GM12892 (cell line): ENCODE results near the gene AFF3.

ENCODE experiments used
- POLR2A ChIP-seq: IDR thresholded peaks from 2 replicates; pipeline ENCODE4 v1.6.1; 2011; ENCODE audit warnings: low read depth, low read length, control low read depth
- POLR2AphosphoS5 ChIP-seq: IDR thresholded peaks from 2 replicates; pipeline ENCODE4 v1.6.1; 2011; ENCODE audit warnings: low read depth, low read length, control low read depth
- TAF1 ChIP-seq: IDR thresholded peaks from 2 replicates; pipeline ENCODE4 v1.6.1; 2011; ENCODE audit warnings: low read depth, mild to moderate bottlenecking, control low read depth, low read length, borderline replicate concordance

- no peak for TF ChIP-seq POLR2A
- no peak for TF ChIP-seq POLR2AphosphoS5
- no peak for TF ChIP-seq TAF1
Measured at GRCh38 chr2:99657691-99658258, 484.6 kb downstream of the AFF3 start.
